ENCODE results near the gene AGXT. TPM values are rescaled to one million over a fixed set of nuclear protein-coding genes. Genes with fewer than 3 reads are reported as not detected.

Gene AGXT
- total RNA-seq, 1 donor from 2014 or later, result not detected

GRCh38 chr2:240850026-240850425 is 18.6 kb upstream of the AGXT start:
- no peaks in the 10 kb centered on the region for H3K36me3 ChIP-seq
- TF ChIP-seq POLR2A (IDR thresholded peaks at IDR 0.05) (no peak), POLR2AphosphoS5 (IDR thresholded peaks at IDR 0.05; ENCODE audit: insufficient read depth in 1 of 2, low read depth in 1 of 2) (no peak), CTCF (IDR thresholded peaks at IDR 0.05) (no peak)
- no peak overlapping the region for H3K4me3 ChIP-seq
- intact Hi-C loops (cut with DNase I), result no loop called here
- H3K4me1 ChIP-seq, result no peaks in the 10 kb centered on the region
- H3K27ac ChIP-seq, result no peak overlapping the region
- no peaks in the 10 kb centered on the region for H3K9me3 ChIP-seq
- DNase-seq (ENCODE audit: extremely low spot score in 2 of 2), result no peak
- no peaks in the 10 kb centered on the region for H3K27me3 ChIP-seq

GRCh38 chr2:240850756-240851077 is 17.9 kb upstream of the AGXT start:
- H3K27me3 ChIP-seq, result no peaks in the 10 kb centered on the region
- no peaks in the 10 kb centered on the region for H3K9me3 ChIP-seq
- intact Hi-C loops (cut with DNase I), result no loop called here
- H3K36me3 ChIP-seq, result no peaks in the 10 kb centered on the region
- H3K4me1 ChIP-seq, result no peaks in the 10 kb centered on the region
- H3K4me3 ChIP-seq, result no peak overlapping the region
- TF ChIP-seq POLR2A (IDR thresholded peaks at IDR 0.05) (no peak), CTCF (IDR thresholded peaks at IDR 0.05) (no peak), POLR2AphosphoS5 (IDR thresholded peaks at IDR 0.05; ENCODE audit: insufficient read depth in 1 of 2, low read depth in 1 of 2) (no peak)
- no peak overlapping the region for H3K27ac ChIP-seq
- no peak for DNase-seq (ENCODE audit: extremely low spot score in 2 of 2)

- Histone ChIP-seq H3K4me1 (no peaks in the 10 kb centered on the region), H3K36me3 (no peaks in the 10 kb centered on the region), H3K9me3 (no peaks in the 10 kb centered on the region), H3K27me3 (no peaks in the 10 kb centered on the region), H3K4me3 (no peak overlapping the region), H3K27ac (no peak overlapping the region)
- intact Hi-C loops (cut with DNase I), result no loop called here
- no peak for DNase-seq (ENCODE audit: extremely low spot score in 2 of 2)
- TF ChIP-seq CTCF (IDR thresholded peaks at IDR 0.05), result peak; percentile 84 to 94 (median 92)
- TF ChIP-seq POLR2A (IDR thresholded peaks at IDR 0.05), result no peak
- TF ChIP-seq POLR2AphosphoS5 (IDR thresholded peaks at IDR 0.05; ENCODE audit: insufficient read depth in 1 of 2, low read depth in 1 of 2), result no peak
Measured at GRCh38 chr2:240851078-240851991, 17.3 kb upstream of the AGXT start.

GRCh38 chr2:240852671-240853314 is 15.8 kb upstream of the AGXT start:
- intact Hi-C loops (cut with DNase I), result no loop called here
- H3K27me3 ChIP-seq, result no peaks in the 10 kb centered on the region
- no peak for TF ChIP-seq POLR2A (IDR thresholded peaks at IDR 0.05)
- TF ChIP-seq POLR2AphosphoS5 (IDR thresholded peaks at IDR 0.05; ENCODE audit: insufficient read depth in 1 of 2, low read depth in 1 of 2), result no peak
- TF ChIP-seq CTCF (IDR thresholded peaks at IDR 0.05), result no peak

GRCh38 chr2:240855670-240856069 is 13.0 kb upstream of the AGXT start:
- intact Hi-C loops (cut with DNase I), result no loop called here
- H3K27me3 ChIP-seq, result no peaks in the 10 kb centered on the region
- no peak overlapping the region for H3K27ac ChIP-seq
- H3K9me3 ChIP-seq, result no peaks in the 10 kb centered on the region
- DNase-seq (ENCODE audit: extremely low spot score in 2 of 2), result no peak
- H3K4me3 ChIP-seq, result no peak overlapping the region
- TF ChIP-seq CTCF (IDR thresholded peaks at IDR 0.05) (no peak), POLR2A (IDR thresholded peaks at IDR 0.05) (no peak), POLR2AphosphoS5 (IDR thresholded peaks at IDR 0.05; ENCODE audit: insufficient read depth in 1 of 2, low read depth in 1 of 2) (no peak)
- no peaks in the 10 kb centered on the region for H3K4me1 ChIP-seq
- no peaks in the 10 kb centered on the region for H3K36me3 ChIP-seq

More at GRCh38 chr2:240852671-240853314, 15.8 kb upstream of the AGXT start:
- no peaks in the 10 kb centered on the region for H3K4me1 ChIP-seq
- no peak overlapping the region for H3K27ac ChIP-seq
- no peaks in the 10 kb centered on the region for H3K36me3 ChIP-seq
- no peak for DNase-seq (ENCODE audit: extremely low spot score in 2 of 2)
- no peak overlapping the region for H3K4me3 ChIP-seq
- H3K9me3 ChIP-seq, result no peaks in the 10 kb centered on the region

All from vagina (tissue), 2 donors.